HEK293T (cell line): ENCODE measurements around the gene ACOXL.

ENCODE experiments used
- CTBP1 ChIP-seq: fragments of 450-650 bp; IDR thresholded peaks from 2 replicates; pipeline ENCODE4 v1.6.1; 2016; ENCODE audit warnings: borderline replicate concordance
- ELF4 ChIP-seq: fragments of 450-650 bp; IDR thresholded peaks from 2 replicates; pipeline ENCODE4 v1.6.1; 2017; ENCODE audit warnings: antibody characterized with exemption
- FOXA1 ChIP-seq: fragments of 450-650 bp; IDR thresholded peaks from 2 replicates; pipeline ENCODE4 v1.6.1; 2016; ENCODE audit warnings: mild to moderate bottlenecking
- FOXK2 ChIP-seq: fragments of 450-650 bp; IDR thresholded peaks from 2 replicates; pipeline ENCODE4 v1.6.1; 2016; ENCODE audit warnings: mild to moderate bottlenecking
- FOXM1 ChIP-seq: fragments of 450-650 bp; IDR thresholded peaks from 2 replicates; pipeline ENCODE4 v1.6.1; 2017; ENCODE audit warnings: mild to moderate bottlenecking, borderline replicate concordance
- HDGF ChIP-seq: fragments of 450-650 bp; IDR thresholded peaks from 2 replicates; pipeline ENCODE4 v1.6.1; 2017; ENCODE audit warnings: antibody characterized with exemption, borderline replicate concordance
- SP1 ChIP-seq: fragments of 450-650 bp; IDR thresholded peaks from 2 replicates; pipeline ENCODE4 v1.6.1; 2017

DNA sequence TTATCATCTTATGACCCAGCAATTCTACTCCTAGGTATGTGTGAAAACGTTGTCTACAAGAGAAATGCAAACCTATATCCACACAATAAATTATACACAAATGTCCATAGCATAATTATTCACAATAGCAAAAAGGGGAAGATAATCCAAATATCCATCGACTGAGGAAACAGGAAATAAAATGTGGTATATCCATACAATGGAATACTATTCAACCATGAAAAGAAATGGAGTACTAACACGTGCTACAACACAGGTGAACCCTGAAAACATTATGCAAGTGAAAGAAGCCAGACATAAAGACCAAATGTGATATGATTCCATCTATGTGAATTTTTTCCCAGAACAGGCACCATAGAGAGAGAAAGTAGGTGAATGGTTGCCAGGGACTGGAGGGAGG, 72.1 kb downstream of the ACOXL start:
- TF ChIP-seq FOXK2 (no peak), FOXM1 (no peak), CTBP1 (no peak), HDGF (no peak), SP1 (no peak), FOXA1 (no peak), ELF4 (no peak)
